HCT116 (cell line): ENCODE measurements around the gene GPATCH2L. TPM values are rescaled to one million over a fixed set of nuclear protein-coding genes. Genes with fewer than 3 reads are reported as not detected.

ENCODE experiments used
- ATAC-seq: fragments of 200-7000 bp; cut with Tn5 transposase; 2 replicates; pipeline ENCODE4 v1.9.1; 2020; ENCODE audit warnings: mild to moderate bottlenecking, moderate library complexity
- BruUV-seq: library from RNA; stranded (reverse); fragments of 400-500 nt; replicated peaks from 2 replicates; lab custom pipeline; 2021; lab: Mats Ljungman, UMichigan
- CTCF ChIA-PET: fragments of 300-600 bp; sonication (Branson Sonifier 250); formaldehyde crosslinking; loops from one replicate; lab custom pipeline; 2021; ENCODE audit warnings: antibody characterized with exemption; lab: Charles Lee
- POLR2A ChIA-PET: fragments of 300-600, 350-600 bp; sonication (Branson Sonifier 250); formaldehyde crosslinking; loops from one replicate; lab custom pipeline; 2021; ENCODE audit warnings: antibody characterized with exemption; lab: Charles Lee
- RAD21 ChIA-PET, 2 experiments: fragments of 300-600 bp; sonication (Branson Sonifier 250); formaldehyde crosslinking; loops; one replicate each; lab custom pipeline; 2023; ENCODE audit warnings: low total read pairs in 2 of 2; ENCODE audit not compliant: uncharacterized antibody in 2 of 2, unreplicated experiment in 2 of 2, low non-redundant PET in 1 of 2; lab: Charles Lee
- DNase-seq: peaks from one replicate; pipeline ENCODE4 v3.0.0-alpha.2; 2010; ENCODE audit warnings: low read depth, low spot score
- H2AFZ ChIP-seq: fragments of 200-600 bp; shearing (Covaris generic), sonication (generic); 2 replicates; pipeline ENCODE4 v1.6.1; 2017; ENCODE audit warnings: low read depth, mixed run types, mixed read lengths, antibody characterized with exemption, low read length; ENCODE audit not compliant: poor library complexity, severe bottlenecking
- H3K27ac ChIP-seq: 2 replicates; pipeline ENCODE4 v1.5.1; 2012; ENCODE audit warnings: low read depth, low read length
- H3K27me3 ChIP-seq: fragments of 200-600 bp; sonication (generic); 2 replicates; pipeline ENCODE4 v1.6.1; 2016; ENCODE audit warnings: mixed run types, low read length, mixed read lengths; ENCODE audit not compliant: insufficient read depth
- H3K36me3 ChIP-seq, 2 experiments: fragments of 200-500 bp in 1 of 2; fragments of 200-600 bp in 1 of 2; sonication (Bioruptor generic) in 1 of 2; sonication (generic) in 1 of 2; 2 replicates each; pipeline versions ENCODE4 v1.5.1 to v1.6.1; 2014 to 2016; ENCODE audit warnings: low read length in 2 of 2, inconsistent platforms in 1 of 2, mixed read lengths in 1 of 2, mixed run types in 1 of 2; ENCODE audit not compliant: insufficient read depth in 2 of 2, control insufficient read depth in 1 of 2
- H3K4me1 ChIP-seq, 2 experiments: fragments of 200-600 bp in 1 of 2; sonication (generic) in 1 of 2; 2 replicates each; pipeline versions ENCODE4 v1.5.1 to v1.6.1; 2012 to 2017; ENCODE audit warnings: low read length in 2 of 2, inconsistent platforms in 1 of 2, mild to moderate bottlenecking in 1 of 2, mixed read lengths in 1 of 2, mixed run types in 1 of 2, moderate library complexity in 1 of 2; ENCODE audit not compliant: insufficient read depth in 2 of 2, control insufficient read depth in 1 of 2
- H3K4me2 ChIP-seq: fragments of 200-600 bp; sonication (generic); 2 replicates; pipeline ENCODE4 v1.6.1; 2017; ENCODE audit warnings: mixed run types, low read length, mixed read lengths
- H3K4me3 ChIP-seq, 2 experiments: fragments of 200-600 bp in 1 of 2; sonication (generic) in 1 of 2; replicated peaks in 1 of 2; 2 replicates each; pipeline ENCODE4 v1.5.1; 2011 to 2016; ENCODE audit warnings: low read length in 2 of 2, control low read depth in 1 of 2, low read depth in 1 of 2, mild to moderate bottlenecking in 1 of 2, mixed read lengths in 1 of 2, mixed run types in 1 of 2
- H3K79me2 ChIP-seq: fragments of 200-600 bp; sonication (generic); 2 replicates; pipeline ENCODE4 v1.6.1; 2017; ENCODE audit warnings: mild to moderate bottlenecking, mixed run types, low read length, moderate library complexity, mixed read lengths; ENCODE audit not compliant: insufficient read depth
- H3K9ac ChIP-seq: fragments of 200-600 bp; sonication (generic); 2 replicates; pipeline ENCODE4 v1.6.1; 2016; ENCODE audit warnings: low read length, mixed read lengths
- H3K9me2 ChIP-seq: fragments of 200-600 bp; sonication (generic), shearing (Covaris generic); 2 replicates; pipeline ENCODE4 v1.6.1; 2017; ENCODE audit warnings: mixed run types, mild to moderate bottlenecking, moderate library complexity; ENCODE audit not compliant: insufficient read depth
- H3K9me3 ChIP-seq, 2 experiments: fragments of 200-500 bp in 1 of 2; fragments of 200-600 bp in 1 of 2; sonication (Bioruptor generic) in 1 of 2; sonication (generic) in 1 of 2; 2 replicates each; pipeline ENCODE4 v1.6.1; 2014 to 2017; ENCODE audit warnings: low read length in 2 of 2, mixed read lengths in 2 of 2, inconsistent platforms in 1 of 2, low read depth in 1 of 2, mild to moderate bottlenecking in 1 of 2, mixed run types in 1 of 2, moderate library complexity in 1 of 2; ENCODE audit not compliant: control insufficient read depth in 1 of 2, insufficient read depth in 1 of 2
- H4K20me1 ChIP-seq: fragments of 200-600 bp; sonication (generic), shearing (Covaris generic); 2 replicates; pipeline ENCODE4 v1.6.1; 2017; ENCODE audit warnings: mixed run types, mild to moderate bottlenecking, moderate library complexity; ENCODE audit not compliant: insufficient read depth
- EZH2 ChIP-seq: fragments of 200-600 bp; sonication (generic); IDR thresholded peaks from 2 replicates; pipeline ENCODE4 v1.6.1; 2017; ENCODE audit warnings: antibody characterized with exemption, mixed run types
- EZH2phosphoT487 ChIP-seq: fragments of 200-600 bp; IDR thresholded peaks from 2 replicates; pipeline ENCODE4 v1.6.1; 2018; ENCODE audit warnings: antibody characterized with exemption, borderline replicate concordance
- FOSL1 ChIP-seq: IDR thresholded peaks from 2 replicates; pipeline ENCODE4 v1.6.1; 2012; ENCODE audit warnings: low read depth
- JUND ChIP-seq: IDR thresholded peaks from 2 replicates; pipeline ENCODE4 v1.6.1; 2012
- POLR2AphosphoS5 ChIP-seq: IDR thresholded peaks from 2 replicates; pipeline ENCODE4 v1.6.1; 2011; ENCODE audit warnings: mild to moderate bottlenecking, low read depth, low read length, moderate library complexity
- RAD21 ChIP-seq: IDR thresholded peaks from 2 replicates; pipeline ENCODE4 v1.6.1; 2012; ENCODE audit warnings: low read depth, mild to moderate bottlenecking
- SIN3A ChIP-seq: IDR thresholded peaks from 2 replicates; pipeline ENCODE4 v1.6.1; 2012; ENCODE audit warnings: low read depth
- SP1 ChIP-seq: IDR thresholded peaks from 2 replicates; pipeline ENCODE4 v1.6.1; 2012; ENCODE audit warnings: low read depth
- SRF ChIP-seq: IDR thresholded peaks from 2 replicates; pipeline ENCODE4 v1.6.1; 2012; ENCODE audit warnings: low read depth
- TCF7L2 ChIP-seq: IDR thresholded peaks from 2 replicates; pipeline ENCODE4 v1.7.0; 2011; ENCODE audit warnings: borderline replicate concordance, inconsistent platforms; ENCODE audit not compliant: insufficient read depth, insufficient read length; ENCODE audit errors: extremely low read depth
- ZFX ChIP-seq: fragments of 450-650 bp; IDR thresholded peaks from 2 replicates; pipeline ENCODE4 v1.6.1; 2017
- ZNF274 ChIP-seq: fragments of 200-500 bp; sonication (Bioruptor generic); IDR thresholded peaks from 2 replicates; pipeline ENCODE4 v1.6.1; 2014; ENCODE audit warnings: mild to moderate bottlenecking, low read depth, low read length, inconsistent platforms
- intact Hi-C: fragments of 100-400 bp; cut with micrococcal nuclease; formaldehyde crosslinking; loops from 2 replicates; pipeline ENCODE4 v1.10.0; 2022
- total RNA-seq: library from RNA; stranded (reverse); gene quantifications from one replicate; pipeline ENCODE4 v1.2.1, GENCODE V29; 2021; ENCODE audit not compliant: unreplicated experiment
- TF ChIP-seq, protein P1 (sequence below): IDR thresholded peaks from 2 replicates; pipeline ENCODE4 v1.6.1; 2011; ENCODE audit warnings: mild to moderate bottlenecking, low read length, moderate library complexity; ENCODE audit not compliant: insufficient replicate concordance; ENCODE audit errors: extremely low read depth
- TF ChIP-seq, protein P2 (sequence below): IDR thresholded peaks from 2 replicates; pipeline ENCODE4 v1.6.1; 2012

Gene GPATCH2L
- total RNA-seq, 1 experiment from 2014 or later = 49.2 TPM

- Histone ChIP-seq H3K36me3 (no peaks in the 10 kb centered on the region), H2AFZ (no peak overlapping the region), H3K9ac (no peak overlapping the region), H3K9me3 (no peaks in the 10 kb centered on the region), H3K9me2 (no peaks in the 10 kb centered on the region), H3K4me2 (no peak overlapping the region), H3K27ac (no peak overlapping the region), H3K27me3 (no peaks in the 10 kb centered on the region), H3K4me3 (no peak overlapping the region), H3K79me2 (no peaks in the 10 kb centered on the region), H4K20me1 (no peaks in the 10 kb centered on the region), H3K4me1 (no peaks in the 10 kb centered on the region)
- intact Hi-C loops = no loop called here
- DNase-seq = no peak
- ChIA-PET CTCF (no interaction called here), POLR2A (no interaction called here), RAD21 (no interaction called here)
- no TSS peak for BruUV-seq
- no peak for TF ChIP-seq SIN3A
- TF ChIP-seq, protein P1, sequence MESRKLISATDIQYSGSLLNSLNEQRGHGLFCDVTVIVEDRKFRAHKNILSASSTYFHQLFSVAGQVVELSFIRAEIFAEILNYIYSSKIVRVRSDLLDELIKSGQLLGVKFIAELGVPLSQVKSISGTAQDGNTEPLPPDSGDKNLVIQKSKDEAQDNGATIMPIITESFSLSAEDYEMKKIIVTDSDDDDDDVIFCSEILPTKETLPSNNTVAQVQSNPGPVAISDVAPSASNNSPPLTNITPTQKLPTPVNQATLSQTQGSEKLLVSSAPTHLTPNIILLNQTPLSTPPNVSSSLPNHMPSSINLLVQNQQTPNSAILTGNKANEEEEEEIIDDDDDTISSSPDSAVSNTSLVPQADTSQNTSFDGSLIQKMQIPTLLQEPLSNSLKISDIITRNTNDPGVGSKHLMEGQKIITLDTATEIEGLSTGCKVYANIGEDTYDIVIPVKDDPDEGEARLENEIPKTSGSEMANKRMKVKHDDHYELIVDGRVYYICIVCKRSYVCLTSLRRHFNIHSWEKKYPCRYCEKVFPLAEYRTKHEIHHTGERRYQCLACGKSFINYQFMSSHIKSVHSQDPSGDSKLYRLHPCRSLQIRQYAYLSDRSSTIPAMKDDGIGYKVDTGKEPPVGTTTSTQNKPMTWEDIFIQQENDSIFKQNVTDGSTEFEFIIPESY = no peak
- TF ChIP-seq SRF = no peak
- TF ChIP-seq, protein P2, sequence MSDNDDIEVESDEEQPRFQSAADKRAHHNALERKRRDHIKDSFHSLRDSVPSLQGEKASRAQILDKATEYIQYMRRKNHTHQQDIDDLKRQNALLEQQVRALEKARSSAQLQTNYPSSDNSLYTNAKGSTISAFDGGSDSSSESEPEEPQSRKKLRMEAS = no peak
- no peak for ATAC-seq
Observed at GRCh38 chr14:76252471-76252870, 100.7 kb downstream of the GPATCH2L start.

DNA sequence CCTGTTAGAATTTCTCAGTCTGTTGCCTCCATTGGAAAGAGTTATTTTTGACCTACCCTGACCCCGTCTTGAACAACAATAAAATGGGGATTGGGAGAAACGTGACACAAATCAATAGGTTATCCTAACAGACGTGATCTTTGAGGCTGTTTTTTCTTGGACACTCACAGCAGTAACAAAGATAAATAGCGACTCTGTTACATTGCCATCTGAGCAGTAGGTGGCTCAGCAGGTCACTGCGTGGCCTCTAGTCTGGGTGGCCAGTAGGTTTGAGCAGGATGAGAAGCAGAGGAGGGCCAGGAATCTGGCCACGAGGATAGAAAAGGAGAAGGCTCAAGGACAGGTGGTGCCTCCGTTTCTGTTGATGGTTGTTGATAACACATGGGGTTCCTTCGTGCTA lies 101.4 kb downstream of the GPATCH2L start:
- ChIA-PET POLR2A (no interaction called here), CTCF (no interaction called here), RAD21 (no interaction called here)
- Histone ChIP-seq H3K9ac (no peak overlapping the region), H3K9me2 (no peaks in the 10 kb centered on the region), H3K4me2 (no peak overlapping the region), H4K20me1 (no peaks in the 10 kb centered on the region), H3K4me1 (no peaks in the 10 kb centered on the region), H3K79me2 (no peaks in the 10 kb centered on the region), H3K27me3 (no peaks in the 10 kb centered on the region), H3K4me3 (no peak overlapping the region), H3K36me3 (no peaks in the 10 kb centered on the region), H3K27ac (no peak overlapping the region), H2AFZ (no peak overlapping the region), H3K9me3 (no peaks in the 10 kb centered on the region)
- intact Hi-C loops = no loop called here
- no TSS peak for BruUV-seq
- no peak for DNase-seq
- ATAC-seq = no peak
- no peak for TF ChIP-seq ZFX
- TF ChIP-seq SRF = no peak
- no peak for TF ChIP-seq EZH2
- TF ChIP-seq, protein P1 = no peak
- no peak for TF ChIP-seq TCF7L2
- TF ChIP-seq JUND = no peak
- no peak for TF ChIP-seq FOSL1
- TF ChIP-seq POLR2AphosphoS5 = no peak
- TF ChIP-seq RAD21 = no peak
- no peak for TF ChIP-seq ZNF274
- TF ChIP-seq, protein P2 = no peak
- TF ChIP-seq EZH2phosphoT487 = no peak
- TF ChIP-seq SP1 = no peak
